ENCODE measurements around the gene CAPN7.

DNA sequence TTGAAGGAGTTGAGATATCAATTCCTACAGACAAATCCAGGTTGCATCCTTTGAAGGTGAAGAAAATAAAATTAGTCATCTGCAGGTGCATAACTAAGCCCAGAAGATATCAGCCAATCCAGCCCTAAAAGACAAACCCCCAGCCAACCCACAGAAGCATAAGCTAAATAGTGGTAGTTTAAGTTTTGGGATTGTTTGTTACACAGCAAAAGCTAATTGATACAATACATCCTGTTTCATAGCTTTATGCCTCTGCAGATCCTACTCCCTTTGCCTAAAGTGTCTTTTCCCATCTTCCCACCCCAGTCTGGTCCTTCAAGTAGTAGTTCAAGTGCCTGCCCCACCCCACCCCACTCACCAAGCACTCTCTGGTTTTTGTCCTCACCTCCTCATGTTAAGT, 48.6 kb upstream of the CAPN7 start:
- TF ChIP-seq ZNF274 (IDR thresholded peaks at IDR 0.05; ENCODE audit: low read depth, low read length) (no peak), YY1 (IDR thresholded peaks at IDR 0.05; ENCODE audit: insufficient read depth, insufficient read length) (no peak), SUZ12 (IDR thresholded peaks at IDR 0.05; ENCODE audit: extremely low read depth, insufficient read depth, insufficient read length) (no peak)

All from NT2/D1 (cell line).